PC-3 (cell line): Measurements from ENCODE around the gene CIAO2B. TPM values are rescaled to one million over a fixed set of nuclear protein-coding genes. Genes with fewer than 3 reads are reported as not detected.

Experiments used
- ATAC-seq: fragments of 200-7000 bp; cut with Tn5 transposase; 2 replicates; pipeline ENCODE4 v1.9.1; 2020; ENCODE audit warnings: mild to moderate bottlenecking, moderate library complexity
- BruUV-seq: library from RNA; stranded (reverse); fragments of 400-500 nt; replicated peaks from 2 replicates; lab custom pipeline; 2021; lab: Mats Ljungman, UMichigan
- CTCF ChIA-PET: fragments of 300-600 bp; sonication (Branson Sonifier 250); formaldehyde crosslinking; loops from one replicate; lab custom pipeline; 2022; ENCODE audit warnings: antibody characterized with exemption; lab: Charles Lee
- POLR2A ChIA-PET: fragments of 300-600 bp; sonication (Branson Sonifier 250); formaldehyde crosslinking; loops from one replicate; lab custom pipeline; 2022; ENCODE audit warnings: antibody characterized with exemption; ENCODE audit not compliant: unreplicated experiment; lab: Charles Lee
- DNase-seq: peaks from one replicate; pipeline ENCODE4 v3.0.0-alpha.2; 2015
- H2AFZ ChIP-seq: fragments of 300-600 bp; sonication (generic); 2 replicates; pipeline ENCODE4 v1.6.0; 2016; ENCODE audit warnings: antibody characterized with exemption, low read length
- H3F3A ChIP-seq: fragments of 300-600 bp; sonication (generic); one replicate; pipeline ENCODE4 v1.6.0; 2017; ENCODE audit warnings: antibody characterized with exemption, low read length, control low read depth, mild to moderate bottlenecking; ENCODE audit not compliant: unreplicated experiment
- H3K27ac ChIP-seq: fragments of 300-600 bp; sonication (generic); 2 replicates; pipeline ENCODE4 v1.5.1; 2016; ENCODE audit warnings: mild to moderate bottlenecking, low read length
- H3K27me3 ChIP-seq: fragments of 300-600 bp; sonication (generic); 2 replicates; pipeline ENCODE4 v1.6.1; 2016; ENCODE audit warnings: low read length, mixed read lengths
- H3K36me3 ChIP-seq: fragments of 300-600 bp; sonication (generic); 2 replicates; pipeline ENCODE4 v1.6.1; 2016; ENCODE audit warnings: low read depth, mixed run types, low read length, mixed read lengths
- H3K4me1 ChIP-seq: fragments of 300-600 bp; sonication (generic); 2 replicates; pipeline ENCODE4 v1.5.1; 2016; ENCODE audit warnings: low read length; ENCODE audit not compliant: insufficient read depth
- H3K4me2 ChIP-seq: fragments of 300-600 bp; sonication (generic); 2 replicates; pipeline ENCODE4 v1.6.0; 2016; ENCODE audit warnings: low read length
- H3K4me3 ChIP-seq: fragments of 300-600 bp; sonication (generic); 2 replicates; pipeline ENCODE4 v1.5.1; 2016; ENCODE audit warnings: mild to moderate bottlenecking, low read length, mixed read lengths
- H3K79me2 ChIP-seq: fragments of 300-600 bp; sonication (generic); 2 replicates; pipeline ENCODE4 v1.6.1; 2017; ENCODE audit warnings: low read length, mixed read lengths
- H3K9ac ChIP-seq: fragments of 300-600 bp; sonication (generic); 2 replicates; pipeline ENCODE4 v1.6.0; 2016; ENCODE audit warnings: mild to moderate bottlenecking, low read length
- H3K9me2 ChIP-seq: fragments of 300-600 bp; sonication (generic); replicated peaks from 2 replicates; pipeline ENCODE4 v1.6.1; 2016; ENCODE audit warnings: mixed run types, low read length, mixed read lengths
- H3K9me3 ChIP-seq: fragments of 300-600 bp; sonication (generic); 2 replicates; pipeline ENCODE4 v1.6.1; 2016; ENCODE audit warnings: low read length, mixed read lengths
- H4K20me1 ChIP-seq: fragments of 300-600 bp; sonication (generic); 2 replicates; pipeline ENCODE4 v1.6.1; 2016; ENCODE audit warnings: low read length, mixed read lengths
- EZH2 ChIP-seq: fragments of 300-600 bp; sonication (generic); IDR thresholded peaks from one replicate; pipeline ENCODE4 v1.6.1; 2017; ENCODE audit warnings: antibody characterized with exemption, mild to moderate bottlenecking, low read length; ENCODE audit not compliant: unreplicated experiment
- EZH2phosphoT487 ChIP-seq: fragments of 300-600 bp; sonication (generic); IDR thresholded peaks from 2 replicates; pipeline ENCODE4 v1.6.1; 2018; ENCODE audit warnings: mild to moderate bottlenecking, antibody characterized with exemption, low read length, borderline replicate concordance
- intact Hi-C: fragments of 100-400 bp; cut with micrococcal nuclease; formaldehyde crosslinking; loops from 2 replicates; pipeline ENCODE4 v1.9.0; 2023
- total RNA-seq: library from RNA; depleted of rRNA; stranded (reverse); fragments of >200 nt; gene quantifications from 2 replicates; pipeline ENCODE4 v1.2.3, GENCODE V29; 2014
- TF ChIP-seq, protein P1 (sequence below): fragments of 300-600 bp; sonication (generic); conservative IDR thresholded peaks from 2 replicates; pipeline ENCODE4 v1.5.1; 2017; ENCODE audit warnings: antibody characterized with exemption, low read depth, mild to moderate bottlenecking, low read length

The CIAO2B gene
- total RNA-seq, 1 experiment from 2014 or later: 172 TPM

DNA sequence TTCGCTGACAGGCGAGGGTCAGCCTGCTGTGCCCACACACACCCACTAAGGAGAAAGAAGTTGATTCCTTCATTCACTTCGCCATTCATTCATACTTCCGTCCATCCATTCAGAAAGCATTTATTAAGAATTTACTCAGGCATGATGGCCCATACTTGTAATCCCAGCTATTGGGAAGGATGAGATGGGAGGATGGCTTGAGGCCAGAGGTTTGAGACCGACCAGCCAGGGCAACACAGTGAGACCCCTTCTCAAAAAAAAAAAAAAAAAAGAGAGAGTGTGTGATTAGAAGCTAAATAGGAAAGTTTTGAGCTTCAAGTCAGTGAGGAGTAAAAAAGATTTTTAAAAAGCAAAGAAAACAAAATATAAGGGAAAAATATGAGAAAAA is 9.8 kb upstream of the CIAO2B start:
- Histone ChIP-seq H3K9me2 (no peaks in the 10 kb centered on the region), H3F3A (no peaks in the 10 kb centered on the region), H3K27me3 (no peaks in the 10 kb centered on the region), H3K27ac (no peak overlapping the region), H4K20me1 (no peaks in the 10 kb centered on the region), H3K4me3 (no peak overlapping the region), H3K4me2 (no peak overlapping the region), H3K4me1 (peaks cover 4% of the 10 kb centered on the region; the same call in 1 of the 2 replicates), H3K36me3 (no peaks in the 10 kb centered on the region), H3K9me3 (no peaks in the 10 kb centered on the region), H3K9ac (no peak overlapping the region), H2AFZ (no peak overlapping the region), H3K79me2 (no peaks in the 10 kb centered on the region)
- TF ChIP-seq EZH2 (no peak), EZH2phosphoT487 (no peak)
- TF ChIP-seq, protein P1, sequence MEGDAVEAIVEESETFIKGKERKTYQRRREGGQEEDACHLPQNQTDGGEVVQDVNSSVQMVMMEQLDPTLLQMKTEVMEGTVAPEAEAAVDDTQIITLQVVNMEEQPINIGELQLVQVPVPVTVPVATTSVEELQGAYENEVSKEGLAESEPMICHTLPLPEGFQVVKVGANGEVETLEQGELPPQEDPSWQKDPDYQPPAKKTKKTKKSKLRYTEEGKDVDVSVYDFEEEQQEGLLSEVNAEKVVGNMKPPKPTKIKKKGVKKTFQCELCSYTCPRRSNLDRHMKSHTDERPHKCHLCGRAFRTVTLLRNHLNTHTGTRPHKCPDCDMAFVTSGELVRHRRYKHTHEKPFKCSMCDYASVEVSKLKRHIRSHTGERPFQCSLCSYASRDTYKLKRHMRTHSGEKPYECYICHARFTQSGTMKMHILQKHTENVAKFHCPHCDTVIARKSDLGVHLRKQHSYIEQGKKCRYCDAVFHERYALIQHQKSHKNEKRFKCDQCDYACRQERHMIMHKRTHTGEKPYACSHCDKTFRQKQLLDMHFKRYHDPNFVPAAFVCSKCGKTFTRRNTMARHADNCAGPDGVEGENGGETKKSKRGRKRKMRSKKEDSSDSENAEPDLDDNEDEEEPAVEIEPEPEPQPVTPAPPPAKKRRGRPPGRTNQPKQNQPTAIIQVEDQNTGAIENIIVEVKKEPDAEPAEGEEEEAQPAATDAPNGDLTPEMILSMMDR: no peak
- DNase-seq: no peak
- BruUV-seq: no TSS peak
- ChIA-PET POLR2A (no interaction called here), CTCF (no interaction called here)
- no peak for ATAC-seq
- intact Hi-C loops: no loop called here

- H3K4me2 ChIP-seq: no peak overlapping the region
- no peaks in the 10 kb centered on the region for H3K27me3 ChIP-seq
- ChIA-PET POLR2A (no interaction called here), CTCF (no interaction called here)
- no peak for DNase-seq
- no peaks in the 10 kb centered on the region for H3K79me2 ChIP-seq
- TF ChIP-seq EZH2 (no peak), EZH2phosphoT487 (no peak)
- TF ChIP-seq, protein P1: no peak
- no peaks in the 10 kb centered on the region for H4K20me1 ChIP-seq
- no peak overlapping the region for H3K4me3 ChIP-seq
- H3K36me3 ChIP-seq: no peaks in the 10 kb centered on the region
- ATAC-seq: no peak
- H3K9ac ChIP-seq: no peak overlapping the region
- intact Hi-C loops: no loop called here
- no peak overlapping the region for H3K27ac ChIP-seq
- BruUV-seq: no TSS peak
- peaks cover 4% of the 10 kb centered on the region; the same call in 1 of the 2 replicates for H3K4me1 ChIP-seq
- no peak overlapping the region for H2AFZ ChIP-seq
- no peaks in the 10 kb centered on the region for H3K9me3 ChIP-seq
- H3K9me2 ChIP-seq: no peaks in the 10 kb centered on the region
- no peaks in the 10 kb centered on the region for H3F3A ChIP-seq
Observed at GRCh38 chr16:66943426-66944053, 9.3 kb upstream of the CIAO2B start.

DNA sequence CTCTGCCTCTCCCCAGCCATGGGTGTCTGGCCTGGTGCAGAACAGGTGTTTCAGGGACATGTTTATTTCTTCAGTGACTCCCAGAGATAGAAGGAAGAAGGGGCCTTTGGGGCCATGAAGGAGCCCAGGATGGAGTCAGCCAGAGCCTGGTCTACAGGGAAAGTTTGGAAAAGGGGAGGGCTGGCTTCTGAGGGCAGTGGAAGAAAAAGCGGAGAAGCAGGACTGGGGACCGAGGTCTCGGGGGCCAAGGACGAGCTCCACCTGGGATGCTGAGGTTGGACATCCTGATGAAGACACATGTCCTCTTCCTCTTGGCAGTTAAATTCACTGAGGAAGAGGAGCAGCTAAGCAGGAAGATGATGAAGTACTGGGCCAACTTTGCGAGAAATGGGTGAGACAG is 8.8 kb upstream of the CIAO2B start:
- intact Hi-C loops: no loop called here
- no TSS peak for BruUV-seq
- no peaks in the 10 kb centered on the region for H3K9me2 ChIP-seq
- no peaks in the 10 kb centered on the region for H3F3A ChIP-seq
- peaks cover 4% of the 10 kb centered on the region; the same call in 1 of the 2 replicates for H3K4me1 ChIP-seq
- no peak overlapping the region for H2AFZ ChIP-seq
- no peak overlapping the region for H3K4me3 ChIP-seq
- ChIA-PET POLR2A (no interaction called here), CTCF (no interaction called here)
- DNase-seq (no peak), ATAC-seq (no peak)
- TF ChIP-seq EZH2phosphoT487 (no peak), EZH2 (no peak)
- H3K79me2 ChIP-seq: no peaks in the 10 kb centered on the region
- no peaks in the 10 kb centered on the region for H3K27me3 ChIP-seq
- H3K4me2 ChIP-seq: no peak overlapping the region
- no peaks in the 10 kb centered on the region for H3K9me3 ChIP-seq
- no peaks in the 10 kb centered on the region for H4K20me1 ChIP-seq
- H3K36me3 ChIP-seq: no peaks in the 10 kb centered on the region
- H3K9ac ChIP-seq: no peak overlapping the region
- H3K27ac ChIP-seq: no peak overlapping the region
